Measurements from ENCODE around the gene VARS1. TPM values are rescaled to one million over a fixed set of nuclear protein-coding genes. Genes with fewer than 3 reads are reported as not detected.

VARS1 gene
- total and polyA plus RNA-seq, 2 of the 4 experiments (the other 2 are of a cell fraction): 41.2 to 42.0 TPM

DNA sequence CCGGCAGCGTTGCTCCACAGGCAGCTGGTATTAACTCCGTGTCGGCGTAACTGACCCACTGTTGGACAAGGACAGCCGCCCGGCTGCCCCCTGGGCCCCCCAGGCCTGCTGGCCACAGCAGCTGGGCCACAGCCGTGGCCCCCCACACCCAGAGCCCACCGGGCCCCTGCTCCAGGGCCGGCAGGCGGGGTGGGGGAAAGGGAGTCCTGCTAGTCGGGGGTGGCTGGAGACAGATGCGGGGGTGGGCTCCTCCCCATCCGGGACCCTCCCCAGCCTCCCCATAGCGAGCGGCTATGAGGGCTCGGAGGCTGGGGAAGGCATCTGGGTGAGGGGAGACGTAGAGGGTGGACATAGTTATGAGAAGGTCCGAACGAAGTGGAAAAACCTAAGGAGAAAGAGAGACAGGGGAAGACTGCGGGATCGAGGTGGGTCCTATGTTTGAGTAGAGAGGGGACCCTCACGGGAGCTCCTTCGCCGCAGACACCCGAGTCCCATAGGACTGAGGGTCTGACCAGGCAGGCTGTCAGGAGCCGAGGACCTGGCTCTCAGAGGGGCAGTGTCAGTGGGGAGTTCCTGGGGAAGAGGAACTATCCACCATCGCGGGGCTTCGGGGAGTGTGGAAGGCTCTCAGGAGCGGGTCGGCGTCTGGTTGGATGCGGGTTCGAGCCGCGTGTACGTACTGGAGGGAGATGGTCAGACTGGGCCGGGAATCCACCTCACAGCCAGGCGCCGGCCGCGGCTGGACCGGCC, 511 bp downstream of the VARS1 start (continued):
- TF ChIP-seq RFX5 (IDR thresholded peaks at IDR 0.05; ENCODE audit: low read depth, low read length) (no peak), POLR2A (IDR thresholded peaks at IDR 0.05; ENCODE audit: low read depth, low read length) (no peak; the same call in 1 of the 2 replicates), CHD1 (IDR thresholded peaks at IDR 0.05; ENCODE audit: low read depth, low read length) (no peak)

DNA sequence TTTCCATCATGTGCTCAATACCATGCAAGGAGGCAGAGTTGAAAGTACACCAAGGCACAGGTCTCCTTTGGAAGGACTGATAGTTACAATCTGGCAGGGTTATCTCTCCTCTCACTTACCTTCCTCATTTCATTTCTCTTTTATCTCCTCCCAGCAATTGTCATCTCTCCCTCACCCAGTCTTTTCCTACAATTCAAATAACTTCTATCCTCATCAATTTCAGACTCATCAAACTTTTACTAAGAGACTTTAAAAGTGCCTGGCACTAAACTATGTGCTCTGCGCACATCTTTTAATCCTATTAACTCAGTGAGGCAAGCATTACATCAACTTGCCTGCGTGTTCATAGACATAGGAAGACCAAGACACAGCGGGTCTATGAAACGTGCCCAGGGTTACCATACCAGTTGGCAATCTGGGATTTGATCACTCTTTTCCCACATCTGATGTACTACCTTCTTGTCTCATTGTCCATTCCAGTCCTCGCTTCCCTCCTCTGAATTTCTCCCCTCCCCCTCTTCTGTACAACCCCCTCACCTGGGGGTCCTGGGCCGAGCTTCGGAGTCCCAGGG, 1.2 kb downstream of the VARS1 start:
- dilution Hi-C loops (cut with HindIII; ENCODE audit: low sequenced_read_pairs, unreplicated experiment) (no loop called here), in situ Hi-C loops (cut with MboI; ENCODE audit: low sequenced_read_pairs) (no loop called here), intact Hi-C loops (cut with micrococcal nuclease) (loop anchor here (2.0 kb wide), 1 partner anchor 56 kb away; no protein-coding TSS in a partner anchor)
- no TSS peak for BruUV-seq (replicated peaks)
- Histone ChIP-seq H2BK5ac (ENCODE audit: low read depth, low read length, poor library complexity, severe bottlenecking) (peak overlapping the region; percentile 100), H3K4me2 (ENCODE audit: low read depth, low read length) (peak overlapping the region; percentile 98), H3K14ac (replicated peaks; ENCODE audit: low read depth, low read length) (peak overlapping the region; percentile 39), H4K5ac (ENCODE audit: low read depth, low read length) (peak overlapping the region; percentile 79), H3K4me3 (ENCODE audit: insufficient read depth, low read depth, low read length) (peak overlapping the region; percentile 77), H3K23ac (ENCODE audit: low read depth, low read length) (peak overlapping the region; percentile 92), H3K4ac (ENCODE audit: low read depth, low read length) (peak overlapping the region; percentile 98), H2BK15ac (ENCODE audit: low read depth, low read length) (no peak overlapping the region; the same call in 2 of the 3 replicates), H3K27ac (ENCODE audit: insufficient read depth, low read length) (peak overlapping the region; percentile 97), H3K56ac (ENCODE audit: extremely low read depth, insufficient read depth, low read length) (peak overlapping the region; percentile 80; the same call in 1 of the 2 replicates), H2AK5ac (ENCODE audit: low read depth, low read length) (peak overlapping the region; percentile 86; the same call in 1 of the 2 replicates), H3K4me1 (ENCODE audit: control insufficient read depth, insufficient read depth, low read length) (no peaks in the 10 kb centered on the region; the same call in 1 of the 2 replicates), H2AK9ac (replicated peaks; ENCODE audit: low read depth, low read length, poor library complexity) (peak overlapping the region; percentile 100), H3K9ac (ENCODE audit: low read depth, low read length) (peak overlapping the region; percentile 93), H4K20me1 (ENCODE audit: insufficient read depth, low read length) (no peaks in the 10 kb centered on the region), H3K9me3 (ENCODE audit: control insufficient read depth, insufficient read depth, low read length) (no peaks in the 10 kb centered on the region), H3K36me3 (ENCODE audit: control insufficient read depth, insufficient read depth, low read length) (peaks cover 16% of the 10 kb centered on the region), H2AFZ (replicated peaks; ENCODE audit: low read length, poor library complexity) (peak overlapping the region; percentile 100), H2BK20ac (ENCODE audit: low read depth, low read length) (no peak overlapping the region), H2BK120ac (ENCODE audit: low read depth, low read length) (no peak overlapping the region), H3K18ac (ENCODE audit: low read depth, low read length) (peak overlapping the region; percentile 50; the same call in 1 of the 2 replicates), H3K79me1 (ENCODE audit: low read depth in 1 of 2, low read length in 2 of 2) (peaks cover 0 to 46% of the 10 kb centered on the region in 2 experiments), H4K8ac (ENCODE audit: low read depth in 2 of 2, low read length in 2 of 2) (peak overlapping the region; percentile 81 to 82), H4K91ac (ENCODE audit: insufficient read depth, low read depth, low read length) (peak overlapping the region; percentile 69), H3K27me3 (ENCODE audit: control insufficient read depth, insufficient read depth, low read length) (no peaks in the 10 kb centered on the region), H3K9me1 (ENCODE audit: insufficient read depth, low read length) (0 out of 2 replicates have a peak, but pooled peaks cover 3% of the 10 kb centered on the region)
- ChIA-PET POLR2A (ENCODE audit: unreplicated experiment) (interaction anchor here (0.6 kb wide), 1 partner anchor 187 kb away, joined by 3 read pairs; no protein-coding TSS in a partner anchor), CTCF (no interaction called here)
- TF ChIP-seq, protein P1, sequence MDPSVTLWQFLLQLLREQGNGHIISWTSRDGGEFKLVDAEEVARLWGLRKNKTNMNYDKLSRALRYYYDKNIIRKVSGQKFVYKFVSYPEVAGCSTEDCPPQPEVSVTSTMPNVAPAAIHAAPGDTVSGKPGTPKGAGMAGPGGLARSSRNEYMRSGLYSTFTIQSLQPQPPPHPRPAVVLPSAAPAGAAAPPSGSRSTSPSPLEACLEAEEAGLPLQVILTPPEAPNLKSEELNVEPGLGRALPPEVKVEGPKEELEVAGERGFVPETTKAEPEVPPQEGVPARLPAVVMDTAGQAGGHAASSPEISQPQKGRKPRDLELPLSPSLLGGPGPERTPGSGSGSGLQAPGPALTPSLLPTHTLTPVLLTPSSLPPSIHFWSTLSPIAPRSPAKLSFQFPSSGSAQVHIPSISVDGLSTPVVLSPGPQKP (IDR thresholded peaks at IDR 0.05; ENCODE audit: borderline replicate concordance, low read depth, low read length): no peak
- TF ChIP-seq MAFK (IDR thresholded peaks at IDR 0.05; ENCODE audit: low read depth, low read length) (no peak), RFX5 (IDR thresholded peaks at IDR 0.05; ENCODE audit: low read depth, low read length) (no peak), NFE2L2 (IDR thresholded peaks at IDR 0.05; ENCODE audit: low read depth, low read length) (no peak), CEBPB (IDR thresholded peaks at IDR 0.05; ENCODE audit: low read depth, low read length) (no peak), SMC3 (IDR thresholded peaks at IDR 0.05; ENCODE audit: low read depth, low read length) (no peak), BHLHE40 (IDR thresholded peaks at IDR 0.05; ENCODE audit: low read depth, low read length) (peak; percentile 63; the same call in 1 of the 2 replicates)
- DNase-seq (peak; percentile 40), ATAC-seq (ENCODE audit: low read depth) (no peak)
- WGBS, 2 experiments (ENCODE audit: extremely low coverage in 2 of 2, insufficient read length in 1 of 2): 13% methylated on average over 4 of the region's 7 CpGs; no CpG with 5 or more reads in 1 of the 2 experiments

Data from IMR-90 (cell line).